Anterior cingulate cortex (tissue), 58 donors: ENCODE data around the gene METAP1D.
"Not testable (repeated sequence)": the region's sequence is repeated elsewhere in the genome, so short reads cannot be mapped to it uniquely, and the experiment has no call there.

Experiments
- DNase-seq, 58 donors: peaks; one replicate each; lab custom pipeline; 2025; lab: John Stamatoyannopoulos, UW

METAP1D gene

DNA sequence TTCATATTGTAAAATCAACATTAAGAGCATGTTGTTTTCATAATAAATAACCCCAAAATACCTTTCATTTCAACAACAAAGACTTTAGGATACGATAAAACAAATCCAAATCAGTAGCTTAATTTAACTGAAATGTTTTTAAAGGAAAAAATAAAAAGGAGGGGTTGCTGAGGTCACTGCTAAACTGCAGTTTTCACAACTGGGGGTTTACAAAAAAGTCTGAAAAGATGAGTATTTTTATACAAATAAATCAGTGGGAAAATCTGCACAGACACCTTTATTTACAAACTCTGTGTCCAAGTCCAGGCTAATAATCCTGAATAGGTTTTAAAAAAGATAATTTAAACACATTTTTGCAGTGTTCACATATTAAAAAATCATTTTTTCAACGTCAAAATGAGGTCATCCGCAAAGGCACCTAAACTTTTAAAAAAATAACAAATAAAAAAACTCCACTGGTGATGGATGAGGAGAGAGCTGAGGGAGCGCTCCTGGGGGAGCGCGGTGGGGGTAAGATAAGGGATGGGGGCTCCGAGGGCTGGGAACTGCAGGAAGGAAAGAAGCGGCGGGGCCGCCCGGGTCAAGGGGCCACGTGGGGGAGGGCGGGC is 99.8 kb downstream of the METAP1D start:
- no peak for DNase-seq

DNA sequence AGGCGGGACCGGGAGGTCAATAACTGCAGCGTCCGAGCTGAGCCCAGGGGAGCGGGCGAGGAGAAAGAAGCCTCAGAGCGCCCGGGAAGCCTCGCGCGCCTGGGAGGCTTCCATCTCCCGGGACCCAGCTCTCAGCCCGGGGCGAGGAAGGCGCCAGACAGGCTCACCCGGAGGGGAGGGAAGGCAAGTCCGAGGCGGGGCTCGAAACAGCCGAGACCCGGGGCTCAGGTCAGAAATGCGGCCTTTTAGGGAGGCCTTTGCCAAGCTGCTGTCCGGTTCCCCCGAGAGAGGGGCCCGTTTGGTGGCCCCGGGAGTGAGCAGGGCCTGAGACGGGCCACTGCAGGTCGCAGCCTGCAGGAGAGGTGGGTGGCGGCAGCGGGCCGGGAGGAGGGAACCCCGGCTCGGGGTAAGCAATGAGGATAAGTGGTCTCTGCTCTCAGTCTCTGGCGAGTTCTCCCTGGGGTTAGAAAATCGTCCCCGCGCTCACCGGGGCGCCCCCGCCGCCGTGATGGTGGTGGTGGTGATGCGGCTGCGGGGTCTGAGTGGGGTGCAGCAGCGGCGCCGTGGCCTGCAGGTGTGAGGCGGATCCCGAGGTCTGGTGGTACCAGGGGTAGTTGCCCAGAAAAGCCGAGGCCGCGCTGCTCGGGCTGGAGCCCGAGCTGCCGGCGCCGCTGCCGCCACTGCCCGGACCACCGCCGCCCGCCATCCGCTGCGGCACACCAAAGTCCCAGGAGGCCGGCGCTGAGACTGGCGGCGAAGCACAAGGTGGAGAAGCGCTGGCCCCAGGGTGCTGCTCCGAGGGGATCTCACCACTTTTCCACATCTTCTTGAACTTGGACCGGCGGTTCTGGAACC is 100.6 kb downstream of the METAP1D start:
- DNase-seq: no peak

DNA sequence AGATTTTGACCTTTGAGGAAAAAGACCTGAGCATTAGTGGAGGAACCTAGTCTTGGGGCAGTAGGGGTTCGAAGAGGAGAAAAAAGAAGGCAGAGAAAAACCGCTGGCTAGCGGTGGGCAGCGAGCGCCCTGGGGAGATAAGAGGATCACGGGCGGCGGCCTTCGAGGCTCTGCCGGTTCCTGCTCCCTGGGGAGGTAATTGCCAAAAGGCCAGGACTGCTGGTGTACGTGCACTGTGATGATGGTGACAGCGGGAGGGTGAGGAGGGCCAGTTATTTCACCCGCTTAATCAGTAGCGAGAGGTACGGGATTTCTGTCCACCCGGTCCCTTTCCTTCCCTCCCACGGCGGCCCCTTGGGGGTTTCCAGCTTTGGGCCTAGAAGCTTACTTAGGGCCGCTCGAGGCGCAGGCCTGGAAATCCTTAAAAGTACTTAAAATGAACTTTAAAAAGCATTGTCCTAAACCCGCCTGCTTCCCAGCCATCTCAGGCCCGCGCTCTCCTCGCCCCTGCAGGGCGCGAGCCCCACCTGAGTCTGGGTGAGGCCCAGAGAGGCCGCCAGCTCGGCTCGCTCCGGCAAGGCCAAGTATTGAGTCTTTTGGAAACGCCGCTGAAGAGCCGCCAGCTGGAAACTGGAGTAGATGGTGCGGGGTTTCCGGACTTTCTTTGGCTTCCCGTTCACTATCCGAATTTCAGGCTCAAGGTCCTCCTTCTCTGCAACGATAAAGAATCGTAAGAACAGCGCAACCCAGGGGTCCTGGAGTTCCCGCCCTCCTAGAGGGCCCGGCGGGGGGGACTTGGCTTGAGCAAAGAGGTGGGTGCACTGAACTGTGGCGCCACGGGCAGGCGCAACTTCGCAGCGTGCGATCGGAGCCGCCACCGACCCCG is 101.4 kb downstream of the METAP1D start:
- no peak for DNase-seq

DNA sequence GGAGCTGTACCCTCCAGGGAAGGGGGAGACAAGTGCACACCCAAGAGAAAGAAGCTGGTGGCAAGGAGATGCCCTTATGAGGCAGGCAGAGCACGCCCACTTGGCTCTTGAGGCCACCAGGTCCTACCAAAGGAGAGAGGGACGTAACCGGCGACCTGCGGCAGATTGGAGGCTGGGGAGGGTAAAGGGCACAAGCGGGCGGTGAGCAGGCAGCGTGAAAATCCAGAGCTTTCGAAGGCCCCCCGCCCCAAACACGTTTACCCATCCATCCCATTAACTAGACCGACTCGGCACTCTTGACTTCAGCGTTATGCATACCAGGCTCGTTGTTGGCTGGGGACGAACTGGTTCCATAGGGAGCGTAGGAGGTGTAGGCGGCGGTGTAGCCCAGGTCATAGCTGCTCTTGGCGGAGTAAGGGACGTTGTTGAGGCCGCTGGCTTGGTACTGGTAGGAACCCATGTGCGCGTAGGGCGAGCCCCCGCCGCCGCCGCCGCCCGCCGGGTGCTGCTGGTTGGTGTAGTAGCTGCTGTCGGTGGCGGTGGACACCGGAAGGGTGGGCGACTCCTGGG is 102.2 kb downstream of the METAP1D start:
- DNase-seq: no peak

DNA sequence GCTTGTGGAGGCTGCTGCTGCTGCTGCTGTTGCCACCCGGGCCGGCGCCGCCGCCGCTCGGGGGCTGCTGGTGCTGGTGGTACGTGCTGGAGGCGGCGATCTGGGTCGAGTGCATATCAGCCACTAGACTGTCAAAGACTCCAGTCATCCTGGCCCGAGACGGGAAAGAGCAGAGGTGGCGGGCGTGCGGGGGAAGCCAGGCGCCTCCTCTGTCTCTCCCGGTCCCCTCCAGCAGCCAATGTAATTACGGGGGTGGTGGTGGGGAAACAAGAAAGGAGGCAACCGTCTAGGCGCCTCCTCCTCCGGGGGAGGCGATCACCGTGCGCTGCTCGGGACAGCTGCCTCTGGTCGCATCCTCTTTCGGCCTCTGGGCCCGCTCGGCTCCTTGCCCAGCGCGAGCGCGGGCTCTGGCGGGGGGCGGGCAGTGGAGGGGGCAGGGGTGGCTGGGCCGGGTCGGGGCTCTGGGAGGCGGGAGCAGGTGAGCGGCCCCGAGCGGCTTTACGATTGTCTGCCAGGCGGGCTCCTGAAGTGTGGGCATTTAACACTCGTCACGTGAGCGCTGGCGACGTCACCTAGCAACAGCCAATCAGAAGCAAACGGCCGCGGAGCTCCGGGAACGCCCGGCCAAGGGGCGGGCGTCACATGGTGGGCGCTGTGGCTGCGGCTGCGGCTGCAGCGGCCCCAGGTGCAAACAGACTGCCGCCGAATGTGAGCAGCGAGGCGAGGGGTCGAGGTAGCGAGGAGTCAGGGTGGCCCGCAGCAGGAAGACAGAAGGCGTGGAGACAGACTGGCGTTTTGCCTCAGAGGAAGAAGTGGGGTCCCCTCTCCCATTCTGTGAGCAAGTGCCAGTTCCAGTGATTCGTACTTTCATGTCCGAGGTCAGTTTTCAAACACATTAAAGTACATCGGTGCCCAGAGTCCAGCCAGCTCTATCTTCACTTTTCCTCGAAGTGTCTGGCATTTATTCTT is 102.9 kb downstream of the METAP1D start, which contains the start of gene DLX2:
Gene DLX2 (minus strand): TSS at position 510 of the 969 bp plus-strand sequence. CDS start 362 bp downstream, at position 148.
- peak in 50 of 58 donors; percentile 13 to 86 (median 56) for DNase-seq

DNA sequence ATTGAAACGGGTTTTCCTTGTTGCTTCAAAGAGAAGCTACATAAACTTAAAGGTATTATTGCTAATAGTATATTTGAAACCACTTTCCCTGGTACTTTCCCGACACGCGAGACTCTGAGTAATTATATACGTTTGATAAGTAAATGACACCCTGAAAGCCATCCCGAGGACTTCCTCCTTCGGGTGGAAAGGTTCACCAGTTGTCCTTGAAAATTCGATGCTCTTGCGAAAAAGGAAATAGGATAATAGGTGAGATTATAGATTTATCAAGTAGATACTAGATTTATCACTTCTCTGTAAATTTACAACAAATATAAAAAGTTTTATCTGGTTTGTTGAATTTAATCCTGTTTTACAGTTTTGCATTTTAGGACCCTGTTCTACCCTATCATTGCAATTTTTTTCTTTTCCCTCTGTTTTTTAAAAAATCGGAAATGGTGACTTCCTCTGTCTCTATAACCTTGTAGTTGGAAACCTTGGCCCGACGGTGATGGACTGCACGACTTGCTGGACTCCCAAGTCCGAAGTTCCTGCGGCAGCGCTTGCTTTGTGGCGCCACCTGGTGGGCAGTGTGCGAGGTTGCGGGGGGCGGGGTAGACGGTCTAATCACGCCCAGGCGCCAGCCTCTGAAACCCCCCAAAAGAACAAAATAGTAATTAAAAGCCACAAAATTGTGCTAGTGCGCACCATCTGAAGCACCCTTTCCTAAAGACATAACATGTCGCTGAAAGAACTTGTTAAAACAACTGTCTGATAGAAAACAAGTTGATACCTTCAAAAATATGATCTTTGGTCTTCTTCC is 103.9 kb downstream of the METAP1D start:
- peak in 36 of 58 donors; percentile 14 to 79 (median 42) for DNase-seq

DNA sequence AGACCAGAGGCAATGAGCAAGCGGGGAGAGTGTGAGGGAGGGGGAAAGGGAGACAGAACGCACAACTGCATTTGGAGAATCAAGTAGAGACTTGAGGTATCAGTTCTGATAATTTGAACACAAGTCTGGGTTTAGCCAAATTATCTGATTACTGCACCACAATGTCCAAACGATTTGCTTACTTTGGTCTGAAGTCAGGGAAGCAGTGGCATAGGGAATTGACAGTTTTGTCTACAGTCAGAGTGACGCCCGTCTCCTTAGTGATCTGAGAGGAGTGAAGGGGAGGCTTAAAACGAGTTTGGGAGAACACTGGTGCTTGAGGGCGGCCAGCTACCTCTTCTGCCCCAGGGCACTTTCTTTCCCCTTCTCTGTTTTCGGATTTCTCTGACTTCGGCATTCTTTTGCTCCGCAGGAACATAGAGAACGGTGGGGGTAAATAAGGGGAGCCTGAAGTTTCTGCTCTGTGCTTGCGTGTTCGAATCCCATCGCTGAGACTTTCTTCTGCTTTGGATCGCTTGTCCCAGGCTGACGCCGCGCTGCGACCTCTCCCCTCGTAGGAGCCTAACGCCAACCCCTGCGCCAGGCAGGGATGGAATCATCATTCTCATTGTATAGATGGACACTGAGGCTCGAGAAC is 105.8 kb downstream of the METAP1D start:
- no peak for DNase-seq

DNA sequence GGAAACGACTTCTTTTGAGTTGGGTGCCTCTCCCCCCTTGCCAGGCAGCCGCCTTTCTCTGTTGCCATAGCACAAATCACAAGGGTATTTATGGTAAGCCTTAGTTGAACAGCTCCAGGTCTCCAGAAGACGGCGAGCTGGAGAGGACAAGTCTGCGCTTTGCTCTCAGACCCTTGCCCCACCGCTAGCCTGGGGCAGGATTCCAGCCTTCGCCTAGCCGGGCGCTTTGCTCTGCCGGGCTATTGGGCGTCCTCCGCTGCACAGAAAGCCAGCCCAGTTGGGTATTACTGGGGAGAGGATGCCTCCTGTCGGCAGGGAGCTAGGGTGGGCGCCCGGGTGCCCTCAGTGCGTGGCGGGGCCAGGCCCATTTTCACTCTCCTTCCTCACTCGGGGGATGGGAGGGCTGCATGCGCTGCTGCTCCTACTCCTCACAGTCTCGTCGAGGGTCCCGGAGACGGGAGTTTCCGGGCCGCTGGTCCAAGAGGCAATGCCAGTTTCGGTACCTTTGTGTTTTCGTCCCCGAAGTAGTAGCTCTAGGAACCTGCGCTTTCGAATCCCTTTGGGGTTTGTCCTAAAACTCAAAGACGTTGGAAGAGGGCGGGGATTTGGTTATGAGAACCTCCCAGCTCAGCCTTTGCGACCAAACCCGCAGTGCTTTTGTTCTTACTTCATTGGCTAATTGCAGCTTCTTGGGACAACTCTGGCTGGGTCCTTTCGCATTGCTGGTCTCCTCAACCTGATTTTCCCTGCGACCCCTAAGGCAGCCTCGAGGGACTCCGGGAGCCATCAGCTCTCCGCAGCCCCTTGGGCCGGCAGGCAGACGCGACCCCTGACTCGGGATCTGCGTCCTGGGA is 106.6 kb downstream of the METAP1D start:
- DNase-seq: no peak

DNA sequence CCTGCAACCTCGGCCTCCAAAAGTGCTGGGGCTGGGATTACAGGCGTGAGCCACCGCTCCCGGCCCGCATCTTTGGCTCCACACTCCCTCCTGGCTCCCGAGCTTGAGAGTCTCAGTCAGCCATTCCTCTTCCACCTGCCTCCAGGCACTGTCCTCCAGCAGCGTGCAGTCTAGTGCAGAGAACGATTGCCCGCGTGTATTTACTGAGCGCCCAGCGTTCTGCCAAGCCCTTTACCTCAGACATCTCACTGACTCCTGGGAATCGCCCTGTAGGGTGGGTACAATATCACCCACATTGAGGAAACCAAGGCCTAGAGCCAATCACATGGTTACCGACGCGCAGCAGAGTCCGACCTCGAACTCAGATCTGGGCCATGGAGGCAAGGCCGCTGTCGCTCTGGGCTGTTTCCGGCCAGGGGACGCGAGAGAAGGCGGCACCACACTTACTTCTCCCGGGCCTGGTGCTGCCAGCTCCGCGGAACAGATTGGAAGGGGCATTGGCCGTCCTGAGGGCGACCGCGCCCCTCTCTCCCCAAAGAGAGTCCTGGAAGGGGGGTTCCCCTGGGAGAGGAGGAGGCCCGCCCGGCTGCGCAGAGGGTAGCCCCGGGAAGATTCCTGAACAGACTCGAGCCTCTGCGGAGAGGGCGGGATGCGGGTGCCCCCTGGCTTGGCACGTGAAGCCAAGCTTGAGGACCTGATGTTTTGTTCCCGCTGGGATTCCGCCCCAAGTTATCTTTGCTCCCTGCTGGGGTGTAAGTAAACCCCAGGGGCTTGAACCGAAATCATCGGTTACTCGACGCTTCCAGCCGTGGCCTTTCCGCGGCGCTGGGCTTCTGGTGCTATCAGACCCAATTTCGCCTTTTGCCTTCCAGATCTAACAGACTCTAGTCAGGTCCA is 108.2 kb downstream of the METAP1D start:
- no peak for DNase-seq

DNA sequence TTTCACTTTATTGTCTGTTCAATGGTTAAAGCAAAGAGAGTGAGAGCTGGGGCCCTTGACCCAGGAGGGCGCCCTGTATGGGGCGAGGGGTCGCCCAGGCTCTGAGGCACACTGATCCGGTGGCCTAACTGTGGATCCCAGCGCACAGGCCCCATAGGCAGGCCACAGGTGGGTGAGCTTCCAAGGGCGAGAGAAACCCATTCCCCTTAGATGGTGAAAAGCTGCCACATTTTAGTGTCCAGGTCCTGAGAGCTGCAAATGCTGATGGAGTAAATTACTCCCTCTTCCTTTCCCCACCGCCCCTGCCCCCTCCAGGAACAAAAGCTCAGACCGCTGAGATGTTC is 108.8 kb downstream of the METAP1D start:
- no peak for DNase-seq

DNA sequence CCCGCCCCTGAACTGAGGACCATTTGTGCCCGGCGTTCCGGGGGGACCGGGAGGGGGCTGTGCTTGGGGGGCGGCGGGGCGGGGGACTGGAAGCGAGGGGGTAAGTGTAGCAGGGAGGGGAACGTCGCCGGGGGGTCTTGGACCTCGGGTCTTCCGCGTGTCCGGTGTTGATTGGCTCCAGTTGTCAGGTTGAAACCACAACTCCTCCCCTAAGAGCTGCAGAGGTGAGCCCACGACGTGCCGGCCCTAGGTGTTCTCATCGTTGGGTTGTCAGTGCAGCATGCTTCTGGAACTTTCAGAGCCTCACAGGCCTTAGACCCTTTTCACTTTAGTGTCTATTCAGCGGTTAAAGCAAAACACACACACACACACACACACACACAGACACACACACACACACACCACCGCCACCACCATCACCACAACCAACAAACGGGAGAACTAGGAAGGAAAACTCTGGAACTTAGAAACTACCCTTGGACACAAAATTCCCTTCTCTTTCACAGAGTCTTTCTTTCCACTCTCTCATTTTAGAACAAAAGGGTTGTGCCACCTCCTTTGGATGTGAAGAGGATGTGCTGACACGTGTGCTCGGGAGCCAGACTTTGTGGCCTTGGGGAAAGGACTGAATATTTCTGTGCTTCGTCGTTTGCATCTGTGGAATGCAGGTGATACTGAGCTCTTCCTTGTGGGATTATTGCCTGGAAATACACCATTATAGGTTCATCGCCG is 109.7 kb downstream of the METAP1D start:
- DNase-seq: no peak

DNA sequence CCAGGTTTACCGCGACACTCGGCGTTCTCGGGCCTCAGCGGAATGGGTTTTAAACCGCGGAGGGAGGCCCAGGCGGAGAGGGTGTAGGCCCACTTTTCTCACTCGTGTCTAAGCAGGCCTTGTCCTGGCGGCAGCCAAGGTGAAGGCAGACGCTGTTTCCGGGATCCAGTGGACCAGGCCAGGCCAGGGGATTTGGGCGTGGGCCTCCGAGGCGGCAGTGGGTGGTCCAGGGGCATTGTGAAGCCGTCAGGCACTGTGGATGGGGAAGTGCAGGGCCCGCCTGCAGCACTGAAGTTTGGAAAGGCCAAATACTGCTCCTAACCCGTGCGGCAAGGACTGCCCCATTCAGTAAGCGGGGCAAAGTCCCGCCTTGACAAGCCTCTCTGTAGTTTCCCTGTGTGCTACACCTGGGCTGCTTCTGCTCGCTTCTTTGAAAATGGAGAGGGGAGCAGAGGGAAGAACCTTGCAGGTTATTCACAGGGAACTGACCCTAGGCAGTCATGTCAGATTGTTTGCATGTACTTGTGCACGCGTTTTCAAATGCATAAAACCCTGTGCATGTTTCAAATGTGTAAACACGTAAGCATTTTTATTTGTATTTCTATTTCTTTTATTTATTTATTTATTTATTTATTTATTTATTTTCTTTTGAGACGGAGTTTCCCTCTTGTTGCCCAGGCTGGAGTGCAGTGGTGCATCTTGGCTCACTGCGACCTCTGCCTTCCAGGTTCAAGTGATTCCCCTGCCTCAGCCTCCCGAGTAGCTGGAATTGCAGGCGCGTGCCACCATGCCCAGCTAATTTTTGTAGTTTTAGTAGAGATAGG is 110.4 kb downstream of the METAP1D start:
- DNase-seq: no peak

DNA sequence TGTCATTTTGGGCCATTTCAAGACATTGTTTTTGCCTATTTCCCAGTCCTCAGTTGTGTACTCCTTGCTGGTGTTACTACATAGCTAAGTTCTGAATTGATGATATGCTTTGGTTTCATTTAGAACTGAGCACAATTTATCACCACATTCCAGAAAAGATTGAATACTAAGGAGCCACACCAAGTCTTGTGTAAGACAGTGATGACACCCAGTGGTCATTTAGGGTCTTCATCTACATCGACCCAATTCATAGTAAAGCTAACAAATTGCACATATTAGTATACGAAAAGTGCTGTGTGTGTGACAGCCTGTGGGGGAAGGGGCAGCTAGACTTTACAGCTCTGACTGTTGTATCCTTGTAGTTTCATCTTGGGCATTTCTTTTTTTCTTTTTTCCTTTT is 113.9 kb downstream of the METAP1D start:
- DNase-seq: peak in 1 of 58 donors; percentile 20

DNA sequence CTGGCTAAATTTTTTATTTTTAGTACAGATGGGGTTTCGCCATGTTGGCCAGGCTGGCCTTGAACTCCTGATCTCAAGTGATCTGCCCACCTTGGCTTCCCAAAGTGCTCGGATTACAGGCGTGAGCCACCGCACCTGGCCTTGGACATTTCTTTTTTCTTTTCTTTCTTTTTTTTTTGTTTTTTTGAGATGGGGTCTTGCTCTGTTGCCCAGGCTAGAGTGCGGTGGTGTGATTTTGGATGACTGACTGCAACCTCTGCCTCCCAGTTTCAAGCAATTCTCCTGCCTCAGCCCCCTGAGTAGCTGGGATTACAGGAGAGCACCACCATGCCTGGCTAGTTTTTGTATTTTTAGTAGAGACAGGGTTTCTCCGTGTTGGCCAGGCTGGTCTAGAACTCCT is 114.4 kb downstream of the METAP1D start:
- DNase-seq: not testable (repeated sequence)

DNA sequence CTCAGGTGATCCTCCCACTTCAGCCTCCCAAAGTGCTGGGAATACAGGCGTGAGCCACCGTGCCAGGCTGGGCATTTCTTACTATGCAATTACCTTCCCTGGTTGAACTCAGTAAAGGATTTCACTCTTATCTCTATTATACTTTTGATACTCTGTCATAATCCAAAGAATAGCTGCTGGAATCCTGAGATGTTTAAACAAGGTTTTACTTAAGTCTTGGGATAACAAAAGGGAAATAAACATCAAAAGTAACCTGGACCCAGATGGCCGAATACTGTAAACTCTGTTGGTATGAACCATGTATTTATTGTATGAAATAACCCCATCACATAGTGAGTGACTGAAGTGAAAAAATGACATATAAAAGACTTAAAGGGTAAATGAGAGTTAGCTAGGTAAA is 114.8 kb downstream of the METAP1D start:
- DNase-seq: no peak
